Measurements from ENCODE around the gene CD276. TPM values are rescaled to one million over a fixed set of nuclear protein-coding genes. Genes with fewer than 3 reads are reported as not detected.
"Not testable (repeated sequence)": the region's sequence is repeated elsewhere in the genome, so short reads cannot be mapped to it uniquely, and the experiment has no call there.

Gene CD276
- total RNA-seq, 2 donors from 2014 or later, result 0.67 to 2.8 TPM

DNA sequence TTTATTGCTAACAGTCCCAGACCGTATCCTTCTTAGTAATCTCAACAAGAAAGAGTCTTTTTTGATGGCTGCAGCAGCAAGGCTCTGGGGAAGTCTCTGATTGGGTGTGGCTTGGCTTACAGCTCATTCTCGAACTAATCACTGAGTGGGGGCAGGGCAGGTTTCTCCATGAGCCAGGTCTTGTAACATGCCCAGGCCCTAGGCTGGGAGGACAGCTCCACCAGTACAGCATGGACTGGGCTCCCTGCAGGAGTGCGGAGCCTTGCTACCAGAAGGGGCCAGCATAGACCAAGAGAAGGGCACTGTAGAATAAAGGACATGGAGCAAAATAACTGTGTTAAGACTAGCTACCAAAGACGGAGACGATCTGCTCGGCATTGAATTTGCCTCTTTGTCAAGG lies 7.2 kb downstream of the CD276 start:
- no peak overlapping the region for H3K4me3 Mint-ChIP-seq
- no peak for DNase-seq
- H3K27me3 Mint-ChIP-seq (ENCODE audit: low read depth), result peaks cover 56% of the 10 kb centered on the region
- peak in 1 of 2 donors; percentile 30 for ATAC-seq (replicated peaks in 1 of 2)
- H3K36me3 Mint-ChIP-seq (ENCODE audit: insufficient read depth in 2 of 2), result no peaks in the 10 kb centered on the region
- H3K27ac Mint-ChIP-seq, result no peak overlapping the region
- H3K4me1 Mint-ChIP-seq (ENCODE audit: low read depth), result peaks cover 2% of the 10 kb centered on the region
- no peaks in the 10 kb centered on the region for H3K9me3 Mint-ChIP-seq

DNA sequence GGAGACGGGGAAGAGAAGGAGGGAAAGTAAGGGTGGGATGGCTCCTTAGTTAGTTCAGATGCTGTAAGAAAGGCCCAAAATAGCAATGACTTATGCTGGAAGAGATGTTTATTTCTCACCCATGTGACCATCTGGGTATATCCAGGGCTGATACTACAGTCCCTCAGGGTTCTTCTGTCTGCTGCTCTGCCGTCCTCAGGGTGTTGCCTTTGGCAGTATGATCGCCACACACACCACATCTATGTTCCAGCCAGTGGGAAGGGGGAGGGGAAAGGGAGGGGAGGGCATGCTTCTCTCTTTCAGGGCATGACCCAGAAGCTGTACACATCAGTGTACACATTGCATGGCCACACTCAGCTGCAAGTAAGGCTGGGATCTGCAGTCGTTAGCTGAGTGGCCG lies 10.2 kb downstream of the CD276 start:
- peaks cover 23% of the 10 kb centered on the region for H3K4me1 Mint-ChIP-seq (ENCODE audit: low read depth)
- H3K9me3 Mint-ChIP-seq, result no peaks in the 10 kb centered on the region
- no peak for DNase-seq
- ATAC-seq (replicated peaks in 1 of 2), result no peak
- H3K36me3 Mint-ChIP-seq (ENCODE audit: insufficient read depth in 2 of 2), result no peaks in the 10 kb centered on the region
- peaks cover 63% of the 10 kb centered on the region for H3K27me3 Mint-ChIP-seq (ENCODE audit: low read depth)
- no peak overlapping the region for H3K4me3 Mint-ChIP-seq
- H3K27ac Mint-ChIP-seq, result no peak overlapping the region

DNA sequence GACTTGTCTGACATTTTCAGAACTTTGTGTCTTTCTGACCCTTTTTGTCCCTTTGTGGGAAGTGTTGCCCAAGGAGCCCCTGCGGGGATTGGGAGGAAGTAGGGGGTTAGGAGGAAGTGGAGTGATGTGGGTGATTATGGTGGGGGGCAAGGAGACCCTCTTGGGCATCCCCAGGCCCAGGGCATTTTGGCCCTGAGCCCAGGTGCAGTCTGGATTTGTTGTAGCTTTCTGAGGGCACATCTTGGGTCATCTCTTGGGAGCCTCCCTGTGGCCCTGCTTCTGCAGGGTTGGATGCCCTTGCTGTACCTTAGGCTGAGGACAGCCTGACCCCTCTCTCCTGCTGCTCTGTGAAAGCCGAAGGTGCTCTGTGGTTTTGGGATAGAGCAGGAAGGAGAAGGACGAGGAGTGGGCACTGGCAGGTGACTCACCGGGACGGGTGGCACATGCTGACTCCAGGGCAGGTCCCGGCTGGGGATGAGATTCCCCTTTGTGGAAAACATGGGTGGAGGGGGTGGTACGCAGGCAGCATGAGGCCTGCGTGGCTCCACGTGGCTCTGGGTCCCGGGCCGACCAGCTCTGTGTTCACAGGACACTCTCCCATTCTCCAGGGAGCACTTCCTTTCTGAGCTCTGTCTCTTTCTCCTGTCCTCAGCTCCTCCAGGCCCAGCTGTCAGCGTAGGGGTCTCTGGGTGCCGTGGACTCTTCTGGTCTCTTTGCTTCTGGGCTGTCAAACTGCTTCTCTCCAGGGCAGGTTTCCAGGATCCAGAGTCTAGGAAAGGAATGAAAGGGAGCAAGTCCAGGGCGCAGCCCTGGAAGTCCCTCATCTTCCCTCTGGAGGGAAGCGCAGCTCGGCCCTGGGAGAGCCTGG lies 11.8 kb downstream of the CD276 start:
- Mint-ChIP-seq H3K4me3 (peak overlapping the region; percentile 59 to 65), H3K36me3 (ENCODE audit: insufficient read depth in 2 of 2) (no peaks in the 10 kb centered on the region)
- ATAC-seq (replicated peaks in 1 of 2), result no peak

GRCh38 chr15:73696641-73697001 lies 12.4 kb downstream of the CD276 start:
- peak overlapping the region; percentile 59 to 65 for H3K4me3 Mint-ChIP-seq
- H3K4me1 Mint-ChIP-seq (ENCODE audit: low read depth), result peaks cover 31% of the 10 kb centered on the region
- ATAC-seq (replicated peaks in 1 of 2) (no peak), DNase-seq (no peak)
- H3K27me3 Mint-ChIP-seq (ENCODE audit: low read depth), result peaks cover 76% of the 10 kb centered on the region
- no peaks in the 10 kb centered on the region for H3K36me3 Mint-ChIP-seq (ENCODE audit: insufficient read depth in 2 of 2)
- H3K27ac Mint-ChIP-seq, result no peak overlapping the region
- no peaks in the 10 kb centered on the region for H3K9me3 Mint-ChIP-seq

More for the DNA sequence above, 11.8 kb downstream of the CD276 start:
- Mint-ChIP-seq H3K4me1 (ENCODE audit: low read depth) (peaks cover 31% of the 10 kb centered on the region), H3K9me3 (no peaks in the 10 kb centered on the region), H3K27ac (no peak overlapping the region), H3K27me3 (ENCODE audit: low read depth) (peaks cover 71% of the 10 kb centered on the region)
- no peak for DNase-seq

DNA sequence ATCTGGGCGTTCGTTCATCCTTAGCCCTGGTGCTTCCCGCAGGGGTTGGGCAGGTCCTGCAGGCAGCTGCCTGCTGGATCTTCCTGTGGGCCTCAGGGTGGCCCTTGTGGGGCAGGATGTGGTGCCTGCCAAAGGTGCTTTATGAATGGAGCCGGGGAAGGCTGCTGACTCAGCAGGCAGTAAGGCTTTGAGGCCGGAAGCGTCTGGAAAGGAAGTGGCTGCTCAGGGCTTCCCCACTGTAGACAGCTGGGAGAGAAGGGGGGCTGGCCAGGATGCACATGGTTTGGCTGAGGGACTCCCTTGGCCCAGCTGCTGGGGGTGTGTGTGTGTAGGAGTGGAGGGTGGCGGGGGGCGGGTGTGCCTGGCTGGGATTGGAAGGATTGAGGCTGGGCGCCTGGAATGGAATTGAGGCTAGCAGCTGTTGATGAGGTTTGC lies 12.9 kb downstream of the CD276 start:
- peak; percentile 83 to 84 for DNase-seq
- H3K36me3 Mint-ChIP-seq (ENCODE audit: insufficient read depth in 2 of 2), result no peaks in the 10 kb centered on the region
- peak; percentile 93 to 96 for ATAC-seq (replicated peaks in 1 of 2)
- peaks cover 31% of the 10 kb centered on the region for H3K4me1 Mint-ChIP-seq (ENCODE audit: low read depth)
- peak overlapping the region; percentile 59 to 65 for H3K4me3 Mint-ChIP-seq
- H3K9me3 Mint-ChIP-seq, result no peaks in the 10 kb centered on the region
- peaks cover 76% of the 10 kb centered on the region for H3K27me3 Mint-ChIP-seq (ENCODE audit: low read depth)
- H3K27ac Mint-ChIP-seq, result no peak overlapping the region

GRCh38 chr15:73699249-73700040 lies 15.3 kb downstream of the CD276 start:
- Mint-ChIP-seq H3K27ac (no peak overlapping the region), H3K27me3 (ENCODE audit: low read depth) (peaks cover 57% of the 10 kb centered on the region), H3K36me3 (ENCODE audit: insufficient read depth in 2 of 2) (no peaks in the 10 kb centered on the region), H3K4me1 (ENCODE audit: low read depth) (peaks cover 31% of the 10 kb centered on the region), H3K9me3 (no peaks in the 10 kb centered on the region), H3K4me3 (no peak overlapping the region)
- ATAC-seq (replicated peaks in 1 of 2) (no peak), DNase-seq (no peak)

DNA sequence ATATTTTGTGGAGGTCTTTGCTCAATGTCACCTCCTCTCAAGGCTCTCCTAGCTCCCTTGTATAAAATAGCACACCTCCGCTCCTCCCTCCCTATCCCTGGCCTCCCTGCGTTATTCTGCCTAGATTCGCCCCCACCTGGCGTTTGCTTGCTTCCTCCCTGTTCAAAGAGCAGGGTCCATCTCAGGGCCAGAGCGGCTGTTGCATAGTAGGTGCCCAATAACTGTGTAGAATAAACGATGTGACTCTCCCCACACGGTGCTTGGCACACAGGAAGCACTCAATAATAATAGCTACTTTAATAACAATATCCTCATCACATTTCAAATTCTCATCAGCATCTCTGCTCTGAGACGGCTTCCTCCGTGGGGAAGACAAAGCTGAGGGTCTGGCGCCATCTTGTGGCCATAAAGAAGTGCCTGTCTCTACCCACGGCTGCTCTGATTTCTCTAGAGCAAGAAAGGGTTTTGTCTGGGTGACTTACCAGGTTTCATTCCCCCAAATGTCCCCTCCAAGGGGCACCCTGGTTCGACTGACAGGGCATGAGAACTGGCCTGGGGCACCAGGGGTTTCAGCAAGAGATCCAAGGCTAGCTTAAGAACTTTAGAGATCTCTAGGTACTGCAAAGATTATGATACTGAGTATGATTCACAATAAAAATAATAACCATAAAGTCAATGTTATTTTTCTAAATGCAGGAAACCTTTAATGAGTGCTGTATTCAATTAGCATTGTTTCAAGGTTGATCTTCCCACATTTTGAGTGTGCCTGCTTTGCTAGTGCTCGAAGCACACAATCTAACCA lies 16.1 kb downstream of the CD276 start:
- Mint-ChIP-seq H3K27ac (peak overlapping the region; percentile 16), H3K4me3 (no peak overlapping the region), H3K36me3 (ENCODE audit: insufficient read depth in 2 of 2) (no peaks in the 10 kb centered on the region), H3K9me3 (no peaks in the 10 kb centered on the region), H3K4me1 (ENCODE audit: low read depth) (peaks cover 31% of the 10 kb centered on the region), H3K27me3 (ENCODE audit: low read depth) (peaks cover 50% of the 10 kb centered on the region)
- ATAC-seq (replicated peaks in 1 of 2), result peak; percentile 53 to 59
- DNase-seq, result peak; percentile 77 to 79

DNA sequence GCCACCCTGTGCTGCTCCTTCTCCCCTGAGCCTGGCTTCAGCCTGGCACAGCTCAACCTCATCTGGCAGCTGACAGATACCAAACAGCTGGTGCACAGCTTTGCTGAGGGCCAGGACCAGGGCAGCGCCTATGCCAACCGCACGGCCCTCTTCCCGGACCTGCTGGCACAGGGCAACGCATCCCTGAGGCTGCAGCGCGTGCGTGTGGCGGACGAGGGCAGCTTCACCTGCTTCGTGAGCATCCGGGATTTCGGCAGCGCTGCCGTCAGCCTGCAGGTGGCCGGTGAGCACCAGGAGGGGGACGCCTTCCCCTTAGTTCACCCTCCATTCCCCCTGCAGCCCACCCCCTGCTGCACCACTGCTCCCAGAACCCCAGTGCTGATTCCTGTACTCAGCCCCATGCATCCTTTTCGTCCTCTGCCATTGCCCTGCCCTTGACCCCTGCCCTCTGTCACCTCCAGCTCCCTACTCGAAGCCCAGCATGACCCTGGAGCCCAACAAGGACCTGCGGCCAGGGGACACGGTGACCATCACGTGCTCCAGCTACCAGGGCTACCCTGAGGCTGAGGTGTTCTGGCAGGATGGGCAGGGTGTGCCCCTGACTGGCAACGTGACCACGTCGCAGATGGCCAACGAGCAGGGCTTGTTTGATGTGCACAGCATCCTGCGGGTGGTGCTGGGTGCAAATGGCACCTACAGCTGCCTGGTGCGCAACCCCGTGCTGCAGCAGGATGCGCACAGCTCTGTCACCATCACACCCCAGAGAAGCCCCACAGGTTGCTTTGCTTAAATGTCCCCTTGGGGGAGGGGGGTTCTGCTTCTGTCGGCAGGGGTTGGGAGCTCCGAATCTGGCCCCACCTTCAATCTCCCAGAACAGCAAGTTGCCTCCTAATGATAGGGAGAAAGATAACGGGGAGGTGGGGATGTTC lies 18.4 kb downstream of the CD276 start:
- H3K9me3 Mint-ChIP-seq; H3K36me3 Mint-ChIP-seq (ENCODE audit: insufficient read depth in 2 of 2); DNase-seq; ATAC-seq (replicated peaks in 1 of 2); H3K27ac Mint-ChIP-seq; H3K4me3 Mint-ChIP-seq: not testable (repeated sequence)
- Mint-ChIP-seq H3K27me3 (ENCODE audit: low read depth) (peaks cover 37% of the 10 kb centered on the region), H3K4me1 (ENCODE audit: low read depth) (peaks cover 17% of the 10 kb centered on the region)

GRCh38 chr15:73703601-73704000 lies 19.4 kb downstream of the CD276 start:
- not testable (repeated sequence) for H3K36me3 Mint-ChIP-seq (ENCODE audit: insufficient read depth in 2 of 2); H3K4me3 Mint-ChIP-seq; H3K9me3 Mint-ChIP-seq; H3K27ac Mint-ChIP-seq; DNase-seq; ATAC-seq (replicated peaks in 1 of 2); H3K4me1 Mint-ChIP-seq (ENCODE audit: low read depth)
- peaks cover 32% of the 10 kb centered on the region for H3K27me3 Mint-ChIP-seq (ENCODE audit: low read depth)

DNA sequence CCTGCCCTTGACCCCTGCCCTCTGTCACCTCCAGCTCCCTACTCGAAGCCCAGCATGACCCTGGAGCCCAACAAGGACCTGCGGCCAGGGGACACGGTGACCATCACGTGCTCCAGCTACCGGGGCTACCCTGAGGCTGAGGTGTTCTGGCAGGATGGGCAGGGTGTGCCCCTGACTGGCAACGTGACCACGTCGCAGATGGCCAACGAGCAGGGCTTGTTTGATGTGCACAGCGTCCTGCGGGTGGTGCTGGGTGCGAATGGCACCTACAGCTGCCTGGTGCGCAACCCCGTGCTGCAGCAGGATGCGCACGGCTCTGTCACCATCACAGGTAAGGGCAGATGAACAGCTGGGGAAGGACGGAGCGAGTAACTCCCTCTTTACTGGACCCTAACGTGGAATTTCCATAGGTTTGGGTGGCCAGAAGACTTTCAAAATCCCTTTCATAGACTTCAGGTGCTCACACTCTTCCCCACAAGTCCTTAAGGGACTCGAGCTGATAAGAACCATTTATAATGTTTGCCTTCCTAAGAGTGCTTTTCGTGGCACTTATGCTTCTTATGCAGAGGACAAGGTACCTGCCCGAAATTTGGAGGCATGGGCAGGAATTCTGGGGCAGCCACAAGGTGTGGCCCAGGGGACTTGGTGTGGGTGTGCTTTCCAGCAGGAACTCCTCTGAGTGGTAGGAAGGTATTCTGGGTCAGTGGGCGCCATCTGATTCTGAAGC lies 20.1 kb downstream of the CD276 start:
- not testable (repeated sequence) for DNase-seq; H3K36me3 Mint-ChIP-seq (ENCODE audit: insufficient read depth in 2 of 2)
- H3K27me3 Mint-ChIP-seq (ENCODE audit: low read depth), result peaks cover 28% of the 10 kb centered on the region

GRCh38 chr15:73704869-73705645 lies 20.9 kb downstream of the CD276 start:
- H3K27me3 Mint-ChIP-seq (ENCODE audit: low read depth), result peaks cover 23% of the 10 kb centered on the region
- no peak overlapping the region for H3K27ac Mint-ChIP-seq
- H3K4me1 Mint-ChIP-seq (ENCODE audit: low read depth), result peaks cover 4% of the 10 kb centered on the region
- DNase-seq (peak; percentile 68 to 72), ATAC-seq (replicated peaks in 1 of 2) (peak; percentile 69 to 70)
- no peaks in the 10 kb centered on the region for H3K9me3 Mint-ChIP-seq
- no peak overlapping the region for H3K4me3 Mint-ChIP-seq
- H3K36me3 Mint-ChIP-seq (ENCODE audit: insufficient read depth in 2 of 2), result no peaks in the 10 kb centered on the region

More for the DNA sequence above, 20.1 kb downstream of the CD276 start:
- not testable (repeated sequence) for H3K9me3 Mint-ChIP-seq; H3K27ac Mint-ChIP-seq; H3K4me3 Mint-ChIP-seq; ATAC-seq (replicated peaks in 1 of 2); H3K4me1 Mint-ChIP-seq (ENCODE audit: low read depth)

All from activated T-cell treated with anti-CD3 and anti-CD28 coated beads, Interleukin-2, amount 50 U/mL, for 72 hours (primary cell).